Lower leg skin (tissue), 4 donors: Measurements from ENCODE around the gene NRXN3. TPM values are rescaled to one million over a fixed set of nuclear protein-coding genes. Genes with fewer than 3 reads are reported as not detected.

ENCODE experiments used
- DNase-seq, 2 donors: peaks; one replicate each; pipeline ENCODE4 v3.0.0-alpha.2; 2019; ENCODE audit warnings: low spot score in 2 of 2
- H3K4me3 ChIP-seq: fragments of 200-600 bp; sonication (generic); 2 replicates; pipeline ENCODE4 v1.5.1; 2017; ENCODE audit warnings: mild to moderate bottlenecking, low read depth; ENCODE audit not compliant: poor library complexity, severe bottlenecking
- POLR2A ChIP-seq, 2 donors: fragments of 450-650 bp; IDR thresholded peaks; one replicate each; pipeline ENCODE4 v1.6.1; 2016 to 2017; ENCODE audit warnings: antibody characterized with exemption in 2 of 2, mild to moderate bottlenecking in 1 of 2, moderate library complexity in 1 of 2
- WGBS, 2 donors: methylation state at CpG; one replicate each; pipeline ENCODE4 v1.1.5; 2018; 5-methylcytosine and 5-hydroxymethylcytosine counted together
- intact Hi-C: fragments of 100-400 bp; cut with DNase I; formaldehyde crosslinking; loops from one replicate; pipeline ENCODE4 v1.15.0; 2023; ENCODE audit warnings: low total_unique reads
- total RNA-seq, 4 donors: library from RNA; depleted of rRNA; stranded (reverse); fragments of >200 nt; gene quantifications; one replicate each; pipeline ENCODE4 v1.1.0, GENCODE V29; 2016
- TF ChIP-seq, protein P1 (sequence below), 3 donors: fragments of 450-650 bp; IDR thresholded peaks; one replicate each; pipeline ENCODE4 v1.5.1; 2016; ENCODE audit warnings: antibody characterized with exemption in 3 of 3, mild to moderate bottlenecking in 3 of 3, moderate library complexity in 2 of 3

The NRXN3 gene
- total RNA-seq, 4 donors from 2014 or later = 0.61 to 2.4 (median 1.7) TPM

DNA sequence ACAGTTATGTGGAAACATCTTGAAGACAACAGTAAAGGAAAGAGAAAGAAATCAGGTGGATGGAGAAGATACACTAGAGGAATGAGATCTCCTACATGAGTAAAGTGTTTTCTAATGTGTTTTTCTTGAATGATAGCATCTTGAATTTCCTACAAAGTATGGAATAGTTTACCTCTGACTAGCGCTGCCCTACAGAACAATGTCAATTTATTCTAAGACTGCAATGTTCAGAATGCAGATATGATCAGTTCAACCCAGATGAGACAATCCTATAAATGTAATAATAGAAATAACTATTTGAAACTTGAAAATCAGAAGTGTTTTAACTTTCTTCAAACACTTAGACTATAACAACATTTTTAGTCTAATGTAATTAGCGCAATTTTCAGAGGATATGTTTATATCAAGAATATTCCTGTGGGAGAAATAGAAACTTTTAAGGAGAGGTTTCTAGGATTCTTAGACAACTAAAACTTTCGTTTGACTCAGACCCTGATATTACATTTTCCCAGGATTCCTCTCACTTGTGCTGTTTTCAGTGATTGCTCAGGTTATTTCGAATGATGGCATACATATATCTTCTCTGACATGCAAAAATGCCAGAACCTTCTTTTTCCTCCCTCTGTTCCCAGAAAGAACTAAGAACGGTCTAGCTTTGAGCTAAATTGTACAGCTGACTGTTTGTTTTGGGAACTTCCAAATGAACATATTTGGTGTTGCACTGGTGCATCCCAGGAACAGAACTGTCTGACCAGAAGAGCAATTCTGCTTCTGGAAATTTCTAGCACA is 1023.7 kb downstream of the NRXN3 start:
- intact Hi-C loops = no loop called here
- no peak for DNase-seq
- TF ChIP-seq POLR2A (IDR thresholded peaks at IDR 0.05) = no peak
- TF ChIP-seq, protein P1, sequence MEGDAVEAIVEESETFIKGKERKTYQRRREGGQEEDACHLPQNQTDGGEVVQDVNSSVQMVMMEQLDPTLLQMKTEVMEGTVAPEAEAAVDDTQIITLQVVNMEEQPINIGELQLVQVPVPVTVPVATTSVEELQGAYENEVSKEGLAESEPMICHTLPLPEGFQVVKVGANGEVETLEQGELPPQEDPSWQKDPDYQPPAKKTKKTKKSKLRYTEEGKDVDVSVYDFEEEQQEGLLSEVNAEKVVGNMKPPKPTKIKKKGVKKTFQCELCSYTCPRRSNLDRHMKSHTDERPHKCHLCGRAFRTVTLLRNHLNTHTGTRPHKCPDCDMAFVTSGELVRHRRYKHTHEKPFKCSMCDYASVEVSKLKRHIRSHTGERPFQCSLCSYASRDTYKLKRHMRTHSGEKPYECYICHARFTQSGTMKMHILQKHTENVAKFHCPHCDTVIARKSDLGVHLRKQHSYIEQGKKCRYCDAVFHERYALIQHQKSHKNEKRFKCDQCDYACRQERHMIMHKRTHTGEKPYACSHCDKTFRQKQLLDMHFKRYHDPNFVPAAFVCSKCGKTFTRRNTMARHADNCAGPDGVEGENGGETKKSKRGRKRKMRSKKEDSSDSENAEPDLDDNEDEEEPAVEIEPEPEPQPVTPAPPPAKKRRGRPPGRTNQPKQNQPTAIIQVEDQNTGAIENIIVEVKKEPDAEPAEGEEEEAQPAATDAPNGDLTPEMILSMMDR (IDR thresholded peaks at IDR 0.05) = no peak
- no peak overlapping the region for H3K4me3 ChIP-seq
- WGBS, 2 donors = 73% methylated on average over 5 of the region's 5 CpGs

- WGBS, 2 donors = 86 to 94% methylated on average over 1 of the region's 1 CpG
- no peak for DNase-seq
- no peak overlapping the region for H3K4me3 ChIP-seq
- TF ChIP-seq, protein P1 (IDR thresholded peaks at IDR 0.05) = no peak
- TF ChIP-seq POLR2A (IDR thresholded peaks at IDR 0.05) = no peak
- intact Hi-C loops = no loop called here
Measured at GRCh38 chr14:79196216-79196615, 1026.0 kb downstream of the NRXN3 start.

DNA sequence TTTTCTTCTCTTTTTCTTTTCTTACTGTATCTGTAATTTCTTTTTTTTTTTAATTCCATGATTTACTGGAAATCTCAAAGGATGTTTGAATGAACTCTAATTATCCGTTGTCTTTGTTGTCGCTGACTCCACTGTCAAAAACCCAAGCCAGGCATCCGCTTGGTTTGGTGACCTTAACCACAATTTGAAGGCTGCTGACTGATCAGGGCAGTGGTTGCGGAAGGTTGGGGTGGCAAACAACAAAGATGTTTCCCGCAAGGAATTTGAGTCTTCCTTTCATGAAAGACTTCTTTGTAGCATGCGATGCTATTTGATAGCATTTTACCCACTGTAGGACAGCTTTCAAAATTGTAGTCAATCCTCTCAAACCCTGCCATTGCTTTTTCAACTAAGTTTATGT is 1027.3 kb downstream of the NRXN3 start:
- TF ChIP-seq, protein P1 (IDR thresholded peaks at IDR 0.05) = no peak
- TF ChIP-seq POLR2A (IDR thresholded peaks at IDR 0.05) = no peak
- 81 to 89% methylated on average over 6 of the region's 6 CpGs for WGBS, 2 donors
- no peak for DNase-seq
- intact Hi-C loops = no loop called here
- H3K4me3 ChIP-seq = no peak overlapping the region

- H3K4me3 ChIP-seq = no peak overlapping the region
- intact Hi-C loops = no loop called here
- no peak for DNase-seq
- WGBS, 2 donors = 75 to 84% methylated on average over 4 of the region's 4 CpGs
- TF ChIP-seq, protein P1 (IDR thresholded peaks at IDR 0.05) = no peak
- TF ChIP-seq POLR2A (IDR thresholded peaks at IDR 0.05) = no peak
Measured at GRCh38 chr14:79199217-79199616, 1029.0 kb downstream of the NRXN3 start.

- no peak overlapping the region for H3K4me3 ChIP-seq
- TF ChIP-seq, protein P1 (IDR thresholded peaks at IDR 0.05) = no peak
- TF ChIP-seq POLR2A (IDR thresholded peaks at IDR 0.05) = no peak
- intact Hi-C loops = no loop called here
- no peak for DNase-seq
- 55 to 60% methylated on average over 3 of the region's 3 CpGs for whole genome bisulfite sequencing, 2 donors
Measured at GRCh38 chr14:79201564-79202207, 1031.5 kb downstream of the NRXN3 start.
